Activated CD8-positive, alpha-beta memory T cell treated with anti-CD3 and anti-CD28 coated beads, Interleukin-2, amount 50 U/mL, for 1 hour (primary cell): ENCODE measurements around the gene ST6GALNAC6.
"Not testable (repeated sequence)": the region's sequence is repeated elsewhere in the genome, so short reads cannot be mapped to it uniquely, and the experiment has no call there.

ENCODE experiments used
- DNase-seq: peaks from one replicate; pipeline ENCODE4 v3.0.0-alpha.2; 2020; ENCODE audit errors: extremely low read depth

Gene ST6GALNAC6

DNA sequence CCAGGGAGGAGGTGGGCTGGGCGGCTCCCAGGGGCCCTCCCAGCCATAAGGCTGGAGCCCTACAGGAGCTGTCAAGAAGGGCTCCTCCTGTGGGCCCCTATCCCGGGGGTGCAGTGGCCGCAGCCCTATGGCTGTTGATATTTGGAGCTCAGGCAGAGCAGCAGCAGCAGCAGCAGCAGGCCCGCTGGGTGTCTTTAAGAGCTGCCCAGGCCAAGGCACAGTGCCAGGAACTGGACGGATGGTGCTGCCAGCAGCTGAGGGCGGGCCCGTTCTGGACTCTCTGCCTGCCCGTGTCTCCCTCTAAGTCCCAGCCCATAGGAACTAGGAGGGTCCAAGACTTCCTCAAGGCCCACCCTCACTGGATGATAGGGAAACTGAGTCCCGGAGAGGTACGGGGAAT lies 25.5 kb downstream of the ST6GALNAC6 start:
- DNase-seq = no peak

DNA sequence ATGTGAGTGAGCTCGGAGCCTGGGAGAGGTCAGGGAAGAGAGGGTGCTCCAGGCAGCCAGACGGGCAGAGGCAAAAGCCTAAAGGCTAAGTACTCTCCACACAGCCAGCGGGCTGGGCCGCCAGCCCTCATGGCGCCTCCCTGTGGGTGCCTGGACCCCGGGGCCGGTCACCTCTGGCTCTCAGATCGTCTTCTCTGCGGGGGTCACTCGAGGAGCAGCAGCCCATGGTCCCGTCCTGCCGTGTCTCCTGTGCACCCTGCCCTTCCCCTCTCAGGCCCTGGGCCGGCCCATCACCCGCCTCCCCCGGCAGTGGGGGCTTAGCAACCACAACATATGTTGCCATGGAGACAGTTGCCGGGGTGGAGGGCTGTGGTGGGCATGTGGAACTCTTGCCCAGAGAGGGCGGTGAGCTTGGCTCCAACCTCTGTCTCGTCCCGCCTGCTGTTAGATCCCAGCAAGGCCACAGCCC lies 26.1 kb downstream of the ST6GALNAC6 start:
- DNase-seq = no peak

DNA sequence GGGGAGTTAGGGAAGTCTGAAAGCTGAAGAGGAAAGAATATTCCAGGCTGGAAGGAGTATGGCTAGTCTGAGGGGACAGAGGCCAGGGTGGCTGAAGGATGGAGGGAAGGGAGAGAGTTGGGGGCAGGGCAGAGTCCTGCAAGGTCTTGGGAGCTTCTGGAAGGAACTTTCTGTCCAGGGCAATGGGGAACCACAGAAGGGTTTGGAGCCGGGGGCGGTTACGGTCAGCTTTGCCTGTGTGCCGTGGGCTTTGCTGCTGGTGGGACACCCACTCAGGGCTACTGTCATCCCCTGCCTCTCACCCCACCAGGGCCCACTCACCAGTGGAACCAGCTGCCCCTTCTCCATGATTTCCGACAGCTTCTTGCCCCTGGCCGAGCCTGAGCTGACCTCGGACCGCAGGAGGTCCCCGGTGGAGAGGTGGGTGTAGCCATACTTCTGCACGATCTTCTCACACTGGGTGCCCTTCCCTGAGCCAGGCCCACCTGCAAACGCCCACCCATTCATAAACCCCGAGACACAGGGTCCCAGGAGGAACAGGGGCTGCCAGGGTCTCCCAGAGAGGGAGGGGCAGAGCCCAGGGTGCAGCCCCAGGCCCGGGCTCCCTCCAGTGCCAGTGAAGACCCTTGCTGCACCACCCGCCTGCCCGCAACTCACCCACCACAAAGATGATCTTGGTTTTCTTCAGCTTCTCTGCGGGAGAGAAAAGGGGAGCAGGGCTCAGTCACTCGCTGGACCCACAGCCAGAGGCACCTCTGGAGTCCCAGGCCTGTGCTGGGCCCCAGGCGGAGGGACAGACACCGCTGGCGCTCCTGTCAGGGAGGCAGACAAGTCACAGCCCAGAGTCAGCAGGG lies 26.8 kb downstream of the ST6GALNAC6 start:
- DNase-seq = no peak

DNA sequence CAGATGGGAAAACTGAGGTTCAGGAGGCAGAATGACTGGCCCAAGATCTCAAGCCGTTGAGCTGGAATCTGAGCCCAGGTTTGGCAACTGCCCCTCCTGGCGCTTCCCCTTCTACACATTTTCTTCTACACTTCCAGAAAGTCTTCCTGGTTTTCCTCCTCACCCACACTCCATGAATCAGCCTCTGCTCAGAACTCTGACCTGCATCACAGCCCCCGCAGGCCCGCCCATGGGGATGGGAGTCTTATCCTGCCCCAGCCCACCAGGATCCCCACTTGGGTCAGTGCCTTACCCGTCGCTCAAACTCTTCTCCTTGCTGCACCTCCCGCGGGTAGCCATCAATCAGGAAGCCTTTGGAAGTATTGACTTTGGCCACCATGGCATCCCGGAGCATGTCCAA lies 27.9 kb downstream of the ST6GALNAC6 start:
- DNase-seq = no peak

DNA sequence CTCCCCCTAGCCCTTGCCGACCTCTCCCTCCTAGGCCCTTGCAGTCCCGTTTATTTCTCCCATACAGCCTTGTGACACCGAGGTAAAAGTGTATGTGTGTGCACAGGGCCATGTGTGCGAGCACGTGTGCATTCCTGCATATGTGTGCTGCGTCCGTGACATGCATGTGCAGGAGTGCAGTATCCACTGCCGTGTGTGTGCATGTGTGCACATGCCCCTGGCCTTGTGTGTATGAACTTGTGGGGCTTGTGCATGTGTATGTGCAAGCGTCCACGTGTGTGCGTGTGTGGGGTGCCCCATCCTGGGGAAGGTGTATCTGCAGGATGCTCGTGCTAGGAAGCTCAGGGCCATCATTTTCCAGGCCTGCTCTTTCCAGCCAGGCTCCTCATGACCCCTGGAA lies 28.5 kb downstream of the ST6GALNAC6 start:
- DNase-seq = no peak

DNA sequence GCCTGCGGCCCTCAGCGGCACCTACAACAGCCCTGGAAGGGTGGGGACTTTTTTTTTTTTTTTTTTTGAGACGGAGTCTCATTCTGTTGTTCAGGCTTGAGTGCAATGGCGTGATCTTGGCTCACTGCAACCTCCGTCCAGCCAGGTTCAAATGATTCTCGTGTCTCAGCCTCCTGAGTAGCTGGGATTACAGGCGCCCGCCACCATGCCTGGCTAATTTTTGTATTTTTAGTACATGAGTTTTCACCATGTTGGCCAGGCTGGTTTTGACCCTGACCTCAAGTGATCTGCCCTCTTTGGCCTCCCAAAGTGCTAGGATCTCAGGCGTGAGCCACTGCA lies 29.3 kb downstream of the ST6GALNAC6 start:
- not testable (repeated sequence) for DNase-seq

DNA sequence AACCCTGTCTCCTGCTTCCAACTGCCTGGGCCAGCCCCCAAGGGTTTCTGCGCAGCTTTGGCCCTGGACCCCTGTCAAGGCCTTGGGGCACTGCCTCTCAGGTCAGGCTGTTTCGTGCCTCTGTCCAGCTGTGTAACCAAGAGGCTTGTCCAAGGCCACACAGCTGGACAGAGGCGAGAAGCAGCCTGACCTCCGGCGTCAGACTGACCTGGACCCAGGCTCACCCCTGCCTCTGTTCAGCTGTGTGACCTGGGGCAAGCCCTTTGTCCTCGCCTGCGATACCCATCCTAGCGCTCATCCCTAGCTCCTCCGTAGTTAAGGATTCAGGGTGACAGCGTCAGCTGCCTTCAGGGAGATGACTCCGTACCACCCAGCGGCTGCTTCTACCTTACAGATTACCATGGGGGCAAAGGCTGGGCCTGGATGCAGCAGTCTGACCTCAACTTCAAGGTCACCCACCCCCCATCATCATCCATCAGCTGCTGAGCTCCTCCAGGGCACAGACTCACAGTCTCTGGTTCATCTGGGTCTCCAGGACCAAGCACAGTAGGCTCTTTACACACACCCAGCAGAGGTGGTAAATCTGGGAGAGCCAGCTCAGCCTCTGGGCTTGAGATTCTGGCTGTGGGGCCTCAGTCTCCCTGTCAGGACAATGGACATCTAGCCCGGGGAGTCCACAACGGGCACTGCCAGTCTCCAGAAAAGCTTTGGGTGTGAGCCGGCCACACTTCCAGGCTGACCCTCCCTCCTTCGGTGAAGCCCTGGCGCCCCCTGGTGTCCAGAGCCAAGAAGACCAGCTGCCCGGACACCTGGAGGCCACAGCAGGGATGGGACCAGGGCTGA lies 29.9 kb downstream of the ST6GALNAC6 start:
- peak; percentile 36 for DNase-seq

DNA sequence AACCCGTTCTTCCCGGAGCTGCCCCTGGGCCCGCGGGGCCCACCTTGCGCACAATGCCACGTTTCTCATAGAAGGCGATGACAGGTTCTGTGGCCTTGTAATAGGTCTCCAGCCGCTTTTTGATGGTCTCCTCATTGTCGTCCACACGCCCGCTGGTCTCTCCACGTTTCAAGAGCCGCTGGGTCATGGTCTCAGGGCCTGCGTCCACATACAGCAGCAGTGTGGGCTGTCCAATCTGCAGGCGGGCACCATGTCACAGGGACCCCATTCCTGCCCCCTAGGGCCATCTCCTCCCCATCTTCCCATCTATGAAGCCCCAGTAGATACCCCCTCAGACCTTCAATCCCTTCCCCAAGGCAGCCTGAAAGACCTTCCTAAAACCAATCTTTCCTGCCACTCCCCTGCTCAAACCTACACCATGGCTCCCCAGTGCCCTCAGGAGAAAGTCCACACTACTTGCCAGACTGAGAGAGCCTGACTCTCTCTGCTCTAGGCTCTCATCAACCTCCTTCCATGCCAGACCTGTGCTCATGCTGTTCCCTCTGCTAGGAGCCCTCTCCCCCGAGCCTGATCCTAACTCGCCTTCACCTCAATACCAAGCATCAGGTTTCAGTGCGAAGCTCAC lies 31.0 kb downstream of the ST6GALNAC6 start:
- no peak for DNase-seq

DNA sequence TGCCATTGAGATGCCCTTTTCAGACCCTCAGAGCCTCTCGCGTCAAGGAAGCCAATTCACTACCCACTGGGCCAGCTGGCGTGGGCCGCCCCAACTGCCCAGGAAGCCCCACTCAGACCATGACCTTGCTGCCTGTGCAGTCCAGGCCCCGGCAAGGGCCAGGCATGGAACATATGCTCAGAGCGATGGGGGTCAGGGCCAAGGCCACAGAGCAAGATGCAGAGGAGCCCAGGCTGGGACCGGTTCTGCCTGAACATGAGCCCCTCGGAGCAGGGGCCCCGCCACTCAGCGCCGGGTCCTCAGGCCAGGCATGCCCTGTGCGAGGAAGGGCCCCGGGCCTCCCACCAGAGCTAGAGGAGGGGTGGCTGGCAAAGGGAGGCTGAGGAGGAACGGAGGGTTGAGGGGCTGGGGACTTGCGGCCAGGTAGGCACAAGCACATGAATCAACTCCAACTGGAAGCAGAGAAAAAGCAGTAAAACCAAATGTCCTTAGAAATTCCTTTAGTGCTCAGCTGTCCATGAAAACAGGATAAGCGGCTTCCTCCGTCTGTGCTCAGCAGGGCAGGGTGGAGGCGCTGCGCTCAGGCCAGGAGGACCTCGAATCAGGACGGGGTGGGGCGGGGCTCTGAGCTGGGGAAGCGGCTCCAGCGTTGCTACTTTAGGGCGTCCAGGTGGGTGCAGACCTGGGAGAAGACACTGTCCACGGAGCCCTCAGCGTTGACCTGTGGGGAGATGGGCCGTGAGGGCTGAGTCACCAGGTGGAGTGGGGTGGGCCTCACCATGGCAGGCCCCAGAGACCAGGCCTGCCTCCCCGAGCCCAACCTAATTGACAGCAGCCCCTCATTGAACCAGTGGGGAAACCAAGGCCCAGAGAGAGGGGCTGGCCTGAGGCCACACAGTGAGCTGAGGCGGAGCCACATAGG lies 31.8 kb downstream of the ST6GALNAC6 start:
- DNase-seq = no peak

DNA sequence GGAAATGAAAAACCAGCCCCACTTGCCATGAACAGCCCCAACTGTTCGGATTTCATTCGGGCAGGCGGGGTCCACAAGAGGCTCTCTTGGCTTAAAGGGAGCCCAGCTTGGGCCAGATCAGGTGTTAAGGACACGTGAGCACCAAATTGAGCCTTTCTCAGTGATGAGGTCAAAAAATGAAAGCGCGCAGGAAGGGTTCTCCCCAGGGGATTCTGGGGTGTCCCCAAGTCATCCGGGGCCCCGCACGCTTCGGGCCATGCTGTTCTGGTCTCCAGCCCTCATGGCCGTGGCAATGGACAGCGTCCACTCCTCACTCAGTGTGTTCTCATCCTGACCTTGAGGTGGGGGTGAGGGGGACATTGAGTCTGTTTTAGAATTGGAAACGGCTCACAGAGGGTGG lies 32.9 kb downstream of the ST6GALNAC6 start:
- no peak for DNase-seq

DNA sequence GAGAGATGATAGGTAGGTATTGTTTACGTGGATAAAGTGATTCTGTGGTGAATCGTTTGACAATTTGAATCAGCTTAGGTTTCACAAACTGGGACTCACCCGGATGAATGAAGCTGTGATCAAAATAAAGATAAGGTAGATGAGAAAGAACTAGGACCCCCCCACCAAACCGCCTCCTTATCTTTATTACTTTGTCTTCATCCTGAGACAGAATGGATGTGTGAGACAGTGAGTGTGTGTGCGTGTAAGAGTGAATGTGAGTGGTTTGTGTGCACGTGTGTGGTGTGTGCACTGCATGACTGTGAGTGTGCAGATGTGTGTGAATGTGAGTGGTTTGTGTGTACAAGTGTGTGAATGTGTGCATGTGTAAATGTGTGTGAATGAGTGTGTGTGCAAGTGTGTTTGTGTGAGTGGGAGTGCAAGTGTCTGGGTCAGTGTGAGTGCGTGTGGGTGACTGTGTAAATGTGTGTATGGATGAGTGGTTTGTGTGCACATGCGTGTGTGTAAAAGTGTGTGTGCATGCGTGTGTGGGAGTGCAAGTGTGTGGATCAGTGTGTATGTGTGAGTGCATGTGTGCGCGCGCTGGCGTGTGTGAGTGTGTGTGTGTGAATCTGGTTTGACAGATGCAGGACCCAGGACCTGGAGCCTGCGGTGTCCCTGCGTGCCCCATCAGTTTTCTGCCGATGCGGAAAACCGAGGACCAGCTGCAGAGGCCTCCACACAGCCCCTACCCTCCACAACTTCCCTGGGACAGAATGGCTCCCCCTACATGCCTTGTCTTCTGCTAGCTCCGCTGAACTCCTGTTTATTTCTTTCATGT lies 33.5 kb downstream of the ST6GALNAC6 start:
- DNase-seq = no peak

DNA sequence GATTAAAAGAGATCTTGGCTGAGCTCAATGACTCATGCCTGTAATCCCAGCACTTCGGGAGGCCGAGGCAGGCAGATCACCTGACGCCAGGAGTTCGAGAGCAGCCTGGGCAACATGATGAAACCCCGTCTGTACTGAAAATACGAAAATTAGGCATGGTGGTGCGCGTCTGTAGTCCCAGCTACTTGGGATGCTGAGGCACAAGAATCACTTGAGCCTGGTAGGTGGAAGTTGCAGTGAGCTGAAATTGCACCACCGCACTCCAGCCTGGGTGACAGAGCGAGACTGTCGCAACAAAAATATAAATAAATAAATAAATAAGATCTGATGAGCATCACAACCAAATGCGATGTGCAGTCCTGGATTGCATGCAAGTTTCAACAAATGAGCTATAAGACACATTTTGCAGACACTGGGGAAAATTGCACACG lies 36.2 kb downstream of the ST6GALNAC6 start:
- no peak for DNase-seq

DNA sequence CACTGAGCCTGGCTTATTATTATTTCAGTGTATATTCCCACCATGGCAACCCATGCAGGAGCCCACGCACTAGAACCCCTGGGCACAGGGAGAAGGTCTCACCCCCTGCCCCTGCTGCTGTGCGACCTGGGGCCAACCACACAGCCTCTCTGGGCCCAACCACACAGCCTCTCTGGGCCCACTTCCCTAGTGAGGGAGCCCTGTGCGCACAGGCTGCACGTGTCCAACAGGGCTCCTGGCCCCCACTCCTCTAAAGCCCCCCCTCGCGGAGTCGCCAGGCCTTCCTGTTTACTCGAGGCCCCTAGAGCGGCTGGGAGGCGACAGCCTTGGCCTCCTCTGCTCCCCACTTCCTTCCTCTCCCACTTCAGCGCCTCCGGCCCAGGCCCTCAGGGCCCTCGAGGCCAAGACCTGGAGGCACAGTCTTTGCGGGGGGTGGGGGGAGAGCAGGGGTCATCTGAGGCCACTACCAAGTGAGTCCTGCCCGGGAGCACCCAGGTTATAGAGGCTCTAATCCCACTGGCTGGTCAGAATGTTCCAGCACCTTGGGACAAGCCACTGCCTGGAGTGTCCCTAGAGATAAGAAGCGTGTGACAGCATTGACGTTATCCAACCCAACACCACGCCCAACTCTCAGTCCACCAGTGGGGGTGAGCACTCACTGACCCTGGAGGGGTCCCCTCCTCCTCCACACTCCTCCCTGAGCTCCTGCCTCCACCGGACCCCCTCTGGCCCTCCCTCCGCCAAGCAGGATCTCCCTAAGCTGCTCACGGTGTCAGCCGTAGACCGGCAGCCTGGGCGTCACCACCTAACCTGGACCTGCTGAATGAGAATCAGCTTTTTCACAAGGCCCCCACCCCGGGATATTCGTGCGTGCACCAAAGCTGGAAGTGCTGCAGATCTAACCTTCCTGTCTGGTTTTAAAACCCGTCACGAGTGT lies 37.1 kb downstream of the ST6GALNAC6 start:
- no peak for DNase-seq

DNA sequence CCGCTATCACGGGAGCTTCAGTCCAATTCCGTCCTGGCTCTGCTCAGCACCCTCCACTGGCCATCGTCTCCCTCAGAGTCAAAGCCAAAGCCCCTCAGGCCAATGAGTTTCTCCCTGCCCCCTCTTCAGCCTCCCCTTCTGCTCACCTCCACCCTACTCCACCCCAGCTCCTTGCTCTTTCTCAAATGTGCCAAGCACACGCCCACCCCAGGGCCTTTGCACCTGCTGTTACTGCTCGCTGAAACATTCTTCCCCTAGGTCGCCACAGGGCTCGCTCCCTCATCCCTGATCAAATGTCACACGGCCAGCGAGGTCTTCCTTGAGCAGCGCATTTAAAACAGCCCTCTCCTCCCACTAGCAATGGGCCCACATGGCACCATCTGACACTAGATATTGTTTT lies 38.6 kb downstream of the ST6GALNAC6 start:
- DNase-seq = no peak

DNA sequence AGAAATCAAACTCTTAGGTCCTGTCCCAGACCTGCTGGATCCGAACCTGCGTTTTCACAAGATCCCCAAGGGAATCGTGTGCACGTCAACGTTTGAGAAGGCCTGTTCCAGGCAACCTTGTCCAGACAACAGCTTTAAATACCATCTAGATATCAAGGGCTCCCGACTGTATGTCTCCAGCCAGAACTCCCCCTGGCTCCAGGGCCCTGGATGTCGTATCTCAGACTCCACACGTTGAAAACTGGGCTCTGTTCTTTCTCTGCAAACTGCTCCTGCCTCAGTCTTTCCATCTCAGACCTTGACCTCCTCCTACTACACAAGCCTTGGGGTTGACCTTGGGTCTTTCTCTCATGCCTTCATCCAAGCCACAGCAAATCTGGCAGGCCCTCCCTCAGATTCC lies 39.1 kb downstream of the ST6GALNAC6 start:
- DNase-seq = no peak

DNA sequence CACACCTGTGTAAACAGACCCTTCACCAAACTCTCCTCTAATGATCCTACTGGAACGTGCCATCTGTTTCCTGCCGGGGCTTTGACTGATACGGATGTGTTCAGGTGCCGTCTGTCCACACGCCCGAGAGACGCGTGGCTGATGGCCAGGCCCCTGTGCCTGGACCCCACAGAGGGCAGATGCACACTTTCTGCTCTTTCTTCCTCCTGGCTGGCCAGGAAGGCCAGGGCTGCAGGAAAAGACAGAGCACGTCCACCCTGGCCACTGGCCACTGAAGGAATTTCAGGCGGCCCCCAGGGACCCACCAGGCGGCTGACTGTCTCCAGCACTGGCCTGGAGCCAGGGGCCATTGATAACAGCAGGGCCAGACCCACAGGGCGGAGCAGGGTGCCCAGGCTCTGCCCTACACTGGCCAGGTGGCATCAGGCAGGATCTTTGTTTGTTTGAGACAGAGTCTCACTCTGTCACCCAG lies 41.3 kb downstream of the ST6GALNAC6 start:
- no peak for DNase-seq

DNA sequence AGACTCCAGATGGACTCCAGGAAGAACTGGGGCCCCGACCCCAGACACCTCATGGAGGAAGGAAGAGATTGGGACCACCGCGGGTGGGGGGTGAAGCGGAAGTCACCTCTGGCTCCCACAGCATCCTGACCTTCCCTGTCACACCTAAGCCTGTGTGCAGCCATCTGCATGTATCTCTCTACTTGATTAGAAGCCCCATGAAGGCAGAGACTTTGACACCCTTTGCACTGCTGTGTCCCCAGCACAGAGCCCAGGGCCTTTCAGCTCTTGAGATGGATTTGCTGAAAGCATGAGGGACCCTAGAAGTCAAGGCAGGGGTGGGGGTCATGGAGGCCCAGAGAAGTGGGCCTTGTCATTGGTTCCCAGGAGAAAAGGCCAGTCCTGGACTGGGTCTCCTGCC lies 42.1 kb downstream of the ST6GALNAC6 start:
- no peak for DNase-seq

DNA sequence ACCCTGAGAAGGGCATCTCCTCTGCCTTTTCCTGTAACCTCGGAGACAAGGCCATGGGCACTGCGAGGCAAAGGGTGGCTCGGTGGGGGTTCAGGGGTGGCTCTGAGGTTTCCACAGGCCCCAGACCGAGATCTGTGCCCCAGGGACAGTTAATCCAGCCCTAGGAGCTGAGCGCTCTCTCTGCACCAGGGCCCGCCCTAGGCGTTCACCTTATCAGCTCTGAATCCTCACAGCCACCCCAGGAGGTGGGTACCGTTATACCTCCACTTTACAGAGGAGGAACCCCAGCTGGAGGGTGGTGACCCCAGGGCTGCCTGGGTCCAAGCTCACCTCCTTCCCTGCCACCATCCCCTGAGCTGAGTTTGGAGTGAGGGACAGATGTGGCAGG lies 42.7 kb downstream of the ST6GALNAC6 start:
- no peak for DNase-seq

DNA sequence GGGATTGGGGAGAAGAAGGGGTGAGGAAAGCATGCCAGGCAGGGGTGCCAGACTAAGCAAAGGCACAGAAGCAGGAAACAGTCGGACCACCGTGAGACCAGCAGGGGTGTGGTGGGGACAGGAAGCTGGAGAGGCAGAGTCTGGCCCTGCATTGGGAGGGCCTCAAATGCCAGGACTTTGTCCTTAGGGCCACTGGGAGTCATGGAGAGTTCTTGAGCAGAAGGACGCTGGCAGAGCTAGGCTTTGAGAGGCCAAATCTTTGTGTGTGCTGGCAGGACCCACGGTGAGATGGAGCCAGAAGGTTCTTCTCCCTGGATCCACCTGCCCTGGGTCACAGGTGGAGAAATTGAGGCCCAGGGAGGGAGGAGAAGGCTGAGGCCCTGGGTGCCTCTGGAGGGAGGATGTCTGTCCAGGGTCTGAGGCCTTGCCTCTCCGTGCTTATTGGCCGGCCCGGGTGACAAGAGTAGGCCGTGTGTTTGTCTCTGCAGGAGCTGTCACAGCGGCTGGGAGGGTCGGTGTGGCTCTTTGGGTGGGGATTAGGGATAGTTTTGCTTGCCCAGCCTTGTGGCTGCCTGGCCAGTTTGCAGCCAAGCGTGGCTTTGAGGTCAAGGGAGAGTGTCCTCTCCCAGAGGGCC lies 43.2 kb downstream of the ST6GALNAC6 start:
- no peak for DNase-seq
